AG08396 (cell line): ENCODE results near the gene PPP1R37.

Experiments
- DNase-seq: peaks from one replicate; pipeline ENCODE4 v3.0.0; 2012; ENCODE audit warnings: low spot score, mixed read lengths

Gene PPP1R37

GRCh38 chr19:45071545-45071938 is 21.4 kb upstream of the PPP1R37 start:
- DNase-seq, result no peak

- no peak for DNase-seq
Observed at GRCh38 chr19:45071969-45072790, 20.8 kb upstream of the PPP1R37 start.

GRCh38 chr19:45074744-45075300 is 18.2 kb upstream of the PPP1R37 start:
- no peak for DNase-seq

GRCh38 chr19:45075301-45076028 is 17.5 kb upstream of the PPP1R37 start:
- peak; percentile 84 for DNase-seq

GRCh38 chr19:45076029-45076850 is 16.7 kb upstream of the PPP1R37 start, which contains the start of gene ZNF296:
ZNF296 (minus strand) TSS chr19:45076478; CDS start chr19:45076373, 105 bp downstream.
- DNase-seq, result peak; percentile 80

- no peak for DNase-seq
Observed at GRCh38 chr19:45076851-45077730, 15.9 kb upstream of the PPP1R37 start.

- no peak for DNase-seq
Observed at GRCh38 chr19:45078390-45079062, 14.5 kb upstream of the PPP1R37 start.

- DNase-seq, result peak; percentile 93
Observed at GRCh38 chr19:45079063-45079910, 13.7 kb upstream of the PPP1R37 start, which contains the start of gene GEMIN7. GEMIN7 (plus strand) TSS chr19:45079260; CDS start chr19:45090115, 10,855 bp downstream.

GRCh38 chr19:45079911-45080370 is 13.0 kb upstream of the PPP1R37 start:
- peak; percentile 10 for DNase-seq

GRCh38 chr19:45082170-45082569 is 10.8 kb upstream of the PPP1R37 start:
- DNase-seq, result no peak

GRCh38 chr19:45086480-45086879 is 6.5 kb upstream of the PPP1R37 start:
- DNase-seq, result no peak

- DNase-seq, result no peak
Observed at GRCh38 chr19:45087531-45087930, 5.4 kb upstream of the PPP1R37 start.

GRCh38 chr19:45090034-45090433 is 2.9 kb upstream of the PPP1R37 start:
- no peak for DNase-seq

- DNase-seq, result no peak
Observed at GRCh38 chr19:45090606-45091005, 2.4 kb upstream of the PPP1R37 start.

GRCh38 chr19:45091031-45091923 is 1.7 kb upstream of the PPP1R37 start:
- DNase-seq, result peak; percentile 96

GRCh38 chr19:45094137-45094536 is 1.2 kb downstream of the PPP1R37 start:
- no peak for DNase-seq

GRCh38 chr19:45094707-45095106 is 1.7 kb downstream of the PPP1R37 start:
- DNase-seq, result no peak
